Skeletal muscle satellite cell (primary cell): ENCODE data around the gene LOXHD1.

Experiments
- H3K27me3 ChIP-seq: 2 replicates; pipeline ENCODE4 v1.7.0; 2013; ENCODE audit warnings: low read length; ENCODE audit not compliant: control insufficient read depth, insufficient read depth
- H3K36me3 ChIP-seq: 2 replicates; pipeline ENCODE4 v1.7.0; 2013; ENCODE audit warnings: mild to moderate bottlenecking, control low read depth, low read length; ENCODE audit not compliant: insufficient read depth
- H3K4me1 ChIP-seq: 2 replicates; pipeline ENCODE4 v1.7.0; 2013; ENCODE audit warnings: low read length; ENCODE audit not compliant: control insufficient read depth, insufficient read depth
- H3K4me2 ChIP-seq: 2 replicates; pipeline ENCODE4 v1.7.0; 2013; ENCODE audit warnings: mild to moderate bottlenecking, low read length
- H3K4me3 ChIP-seq: 2 replicates; pipeline ENCODE4 v1.7.0; 2013; ENCODE audit warnings: low read length
- H3K9ac ChIP-seq: 2 replicates; pipeline ENCODE4 v1.7.0; 2013; ENCODE audit warnings: mild to moderate bottlenecking, low read depth, low read length, moderate library complexity
- H3K9me3 ChIP-seq: replicated peaks from 2 replicates; pipeline ENCODE4 v1.7.0; 2013; ENCODE audit warnings: mild to moderate bottlenecking, control low read depth, low read length

LOXHD1 gene

GRCh38 chr18:46466234-46467160 is 190.5 kb downstream of the LOXHD1 start:
- peaks cover 7% of the 10 kb centered on the region for H3K27me3 ChIP-seq

DNA sequence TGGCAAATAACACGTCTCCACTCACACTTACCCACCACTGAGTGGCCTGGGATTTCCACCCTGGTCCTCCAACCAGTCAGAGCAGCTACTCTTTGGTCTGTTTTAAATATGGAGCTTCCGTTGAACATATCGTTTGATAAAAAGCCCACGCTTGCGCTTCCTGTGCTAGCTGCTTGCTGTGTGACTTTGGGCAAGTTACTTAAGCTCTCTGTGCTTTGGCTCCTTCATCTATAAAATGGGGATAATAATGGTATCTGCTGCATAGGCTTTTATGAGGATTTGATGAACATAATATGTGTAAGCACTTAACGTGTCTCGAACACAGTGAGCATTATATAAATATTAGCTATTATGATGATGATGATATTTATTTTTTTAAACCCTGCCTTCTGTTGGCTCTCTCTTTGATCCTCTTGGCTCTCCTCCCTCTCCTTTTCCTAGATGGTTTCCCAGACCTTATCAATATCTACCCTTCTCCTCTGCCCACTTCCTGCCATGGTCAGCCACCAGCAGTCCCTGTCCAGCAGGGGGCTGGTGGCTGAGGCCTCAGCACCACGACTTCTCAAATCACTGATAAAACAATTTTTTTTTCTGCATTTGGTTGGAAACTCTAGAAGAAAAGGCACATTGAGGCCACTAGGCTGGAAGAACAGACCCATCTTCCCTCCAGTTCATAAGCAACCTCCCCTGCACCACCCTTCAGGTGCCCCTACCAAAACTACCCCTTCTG is 191.9 kb downstream of the LOXHD1 start:
- Histone ChIP-seq H3K27me3 (peaks cover 7% of the 10 kb centered on the region), H3K36me3 (no peaks in the 10 kb centered on the region)

More at GRCh38 chr18:46466234-46467160, 190.5 kb downstream of the LOXHD1 start:
- Histone ChIP-seq H3K9ac (no peak overlapping the region), H3K4me1 (no peaks in the 10 kb centered on the region), H3K4me3 (no peak overlapping the region), H3K36me3 (no peaks in the 10 kb centered on the region), H3K4me2 (no peak overlapping the region), H3K9me3 (no peaks in the 10 kb centered on the region)

GRCh38 chr18:46462523-46462922 is 194.5 kb downstream of the LOXHD1 start:
- Histone ChIP-seq H3K9me3 (no peaks in the 10 kb centered on the region), H3K4me1 (no peaks in the 10 kb centered on the region), H3K27me3 (peaks cover 4% of the 10 kb centered on the region), H3K9ac (no peak overlapping the region), H3K4me3 (no peak overlapping the region), H3K4me2 (no peak overlapping the region), H3K36me3 (no peaks in the 10 kb centered on the region)

More for the DNA sequence above, 191.9 kb downstream of the LOXHD1 start:
- Histone ChIP-seq H3K4me3 (no peak overlapping the region), H3K9ac (no peak overlapping the region), H3K4me1 (no peaks in the 10 kb centered on the region), H3K9me3 (no peaks in the 10 kb centered on the region), H3K4me2 (no peak overlapping the region)

DNA sequence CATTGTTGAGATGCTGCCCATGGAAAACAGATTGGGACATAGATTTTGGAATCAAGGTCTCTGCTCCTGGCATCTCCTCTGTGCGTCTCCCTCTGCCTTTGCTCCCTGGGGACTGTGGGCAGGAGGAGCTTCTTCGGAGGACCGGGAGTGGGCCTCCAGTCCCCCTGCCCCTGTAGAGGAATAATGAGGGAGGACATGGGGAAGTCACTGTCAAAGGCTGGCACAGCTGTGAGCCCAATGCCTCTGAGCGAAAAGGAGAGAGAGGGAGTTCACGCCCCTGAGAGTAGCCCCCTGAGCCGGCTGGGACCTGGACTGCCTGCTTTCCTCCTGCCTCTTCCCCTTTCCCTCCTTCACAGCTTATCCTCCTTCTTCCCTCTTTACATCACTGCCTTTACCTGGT is 195.0 kb downstream of the LOXHD1 start:
- Histone ChIP-seq H3K4me2 (no peak overlapping the region), H3K4me3 (no peak overlapping the region), H3K4me1 (no peaks in the 10 kb centered on the region), H3K27me3 (peaks cover 4% of the 10 kb centered on the region), H3K9me3 (no peaks in the 10 kb centered on the region), H3K9ac (no peak overlapping the region), H3K36me3 (no peaks in the 10 kb centered on the region)

DNA sequence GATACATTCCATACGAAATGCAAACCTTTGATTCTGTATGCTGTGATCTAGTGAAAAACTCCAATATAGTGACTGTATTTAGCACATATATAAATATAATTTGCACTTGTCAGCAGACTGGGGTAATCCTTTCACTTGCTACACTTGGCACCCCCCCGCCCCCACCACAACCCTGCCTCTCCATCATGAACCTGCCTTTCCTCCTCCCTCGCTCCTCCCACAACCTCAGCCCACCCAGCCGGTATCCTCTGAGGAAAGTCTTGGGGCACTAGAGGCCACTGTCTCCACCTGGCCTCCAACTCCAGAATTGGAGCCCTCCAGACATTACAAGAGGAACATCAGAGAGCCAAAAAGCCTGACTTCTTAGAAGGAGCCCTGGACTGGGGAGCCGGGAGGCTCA is 196.3 kb downstream of the LOXHD1 start:
- Histone ChIP-seq H3K9me3 (no peaks in the 10 kb centered on the region), H3K27me3 (peaks cover 4% of the 10 kb centered on the region), H3K9ac (no peak overlapping the region), H3K36me3 (no peaks in the 10 kb centered on the region), H3K4me2 (no peak overlapping the region), H3K4me1 (no peaks in the 10 kb centered on the region), H3K4me3 (no peak overlapping the region)

DNA sequence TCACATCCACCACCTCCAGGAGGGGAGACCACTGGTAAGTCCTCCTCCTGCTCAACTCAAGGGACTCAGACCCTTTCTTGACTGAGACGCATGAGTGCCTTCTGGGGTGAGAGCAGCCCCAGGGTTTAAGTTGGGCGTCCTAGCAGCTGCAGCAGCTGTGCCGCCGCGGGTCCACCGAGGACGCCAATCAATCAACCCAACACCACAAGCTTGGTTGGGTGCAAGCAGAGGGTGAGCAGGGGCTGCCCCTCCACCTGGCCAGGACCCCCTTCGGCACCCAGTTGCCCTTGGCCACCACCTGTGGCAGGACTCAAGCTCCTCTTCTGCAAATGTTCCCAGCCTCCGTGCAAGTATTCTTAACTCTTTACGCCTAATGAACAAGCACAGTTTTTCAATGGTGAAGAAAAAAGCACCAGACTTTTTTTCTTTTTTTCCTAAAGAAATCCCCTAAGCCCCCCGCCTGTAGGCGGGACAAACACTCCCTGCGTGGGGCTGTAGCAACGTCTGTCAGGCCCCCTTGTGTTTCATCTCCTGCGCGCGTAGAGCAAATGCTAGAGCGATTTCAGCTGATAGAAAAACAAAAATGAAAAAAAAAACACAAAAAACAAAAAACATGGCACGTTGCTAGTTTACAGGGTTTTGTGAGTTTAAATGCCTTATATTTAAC is 197.1 kb downstream of the LOXHD1 start:
- Histone ChIP-seq H3K4me2 (no peak overlapping the region), H3K36me3 (no peaks in the 10 kb centered on the region), H3K9ac (no peak overlapping the region), H3K9me3 (no peaks in the 10 kb centered on the region), H3K4me3 (no peak overlapping the region), H3K4me1 (no peaks in the 10 kb centered on the region), H3K27me3 (no peaks in the 10 kb centered on the region)

DNA sequence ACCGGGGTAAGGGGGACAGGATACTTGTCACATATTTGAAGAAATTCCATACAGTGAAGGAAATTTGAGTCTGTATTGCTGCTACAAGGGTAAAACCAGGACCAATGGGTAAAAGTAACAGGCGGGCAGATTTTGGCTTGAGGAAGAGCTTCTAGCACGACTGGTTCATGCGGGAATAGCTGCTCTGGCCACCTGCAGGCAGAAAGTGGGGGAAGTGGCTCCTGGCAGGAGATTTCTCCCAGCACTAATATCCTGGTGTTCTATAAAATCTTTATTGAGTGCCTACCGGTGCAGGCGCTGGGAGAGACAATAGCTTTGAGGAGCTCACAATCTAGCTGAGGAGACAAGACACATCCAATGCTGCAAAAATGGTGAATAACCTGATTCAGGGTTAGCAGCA is 198.5 kb downstream of the LOXHD1 start:
- no peak overlapping the region for H3K4me3 ChIP-seq
- no peaks in the 10 kb centered on the region for H3K27me3 ChIP-seq
- no peak overlapping the region for H3K4me2 ChIP-seq
- no peaks in the 10 kb centered on the region for H3K4me1 ChIP-seq
- no peak overlapping the region for H3K9ac ChIP-seq
- H3K36me3 ChIP-seq = no peaks in the 10 kb centered on the region
- H3K9me3 ChIP-seq = no peaks in the 10 kb centered on the region

DNA sequence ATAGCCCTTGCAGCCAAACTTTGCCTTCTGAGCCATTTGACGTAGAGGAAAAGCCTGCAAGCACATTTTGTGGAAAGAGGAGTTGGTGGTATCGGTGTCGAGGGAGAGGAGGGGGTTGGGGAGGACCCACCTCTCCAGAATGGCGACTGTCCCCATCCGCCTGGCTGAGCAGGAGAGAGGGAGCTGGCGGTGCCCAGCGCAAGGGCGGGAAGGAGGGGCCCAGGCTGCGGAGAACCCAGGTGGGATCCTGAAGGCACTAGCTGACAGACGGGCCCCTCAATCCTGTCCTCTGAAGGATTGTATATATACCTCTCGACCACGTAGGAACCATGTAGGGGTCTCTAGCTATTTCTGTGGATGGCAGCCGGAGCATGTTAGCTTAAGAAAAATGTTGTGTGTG is 200.3 kb downstream of the LOXHD1 start:
- Histone ChIP-seq H3K4me1 (no peaks in the 10 kb centered on the region), H3K36me3 (no peaks in the 10 kb centered on the region), H3K9ac (no peak overlapping the region), H3K4me3 (no peak overlapping the region), H3K27me3 (no peaks in the 10 kb centered on the region), H3K4me2 (no peak overlapping the region), H3K9me3 (no peaks in the 10 kb centered on the region)

DNA sequence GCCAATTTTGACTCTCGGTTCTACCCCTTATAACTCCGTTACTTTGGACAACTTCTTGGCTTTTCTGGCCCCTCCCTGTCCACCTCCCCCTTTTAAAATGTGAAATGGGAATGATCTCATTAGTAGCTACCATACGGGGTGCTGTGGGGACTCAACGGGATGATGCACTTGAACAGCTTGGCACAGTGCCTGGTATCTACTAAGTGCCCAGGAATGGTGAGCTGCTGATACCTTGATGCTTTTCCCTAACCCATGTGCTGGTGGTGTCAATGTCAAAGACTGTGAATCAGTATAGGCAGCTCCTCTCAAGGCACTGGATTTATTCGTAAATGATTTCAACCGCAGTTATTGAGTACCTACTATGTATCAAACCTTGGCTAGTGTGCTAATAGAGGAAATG is 204.2 kb downstream of the LOXHD1 start:
- H3K4me3 ChIP-seq = no peak overlapping the region
- no peaks in the 10 kb centered on the region for H3K36me3 ChIP-seq
- no peak overlapping the region for H3K4me2 ChIP-seq
- H3K9ac ChIP-seq = no peak overlapping the region
- H3K4me1 ChIP-seq = no peaks in the 10 kb centered on the region
- no peaks in the 10 kb centered on the region for H3K9me3 ChIP-seq
- H3K27me3 ChIP-seq = no peaks in the 10 kb centered on the region

DNA sequence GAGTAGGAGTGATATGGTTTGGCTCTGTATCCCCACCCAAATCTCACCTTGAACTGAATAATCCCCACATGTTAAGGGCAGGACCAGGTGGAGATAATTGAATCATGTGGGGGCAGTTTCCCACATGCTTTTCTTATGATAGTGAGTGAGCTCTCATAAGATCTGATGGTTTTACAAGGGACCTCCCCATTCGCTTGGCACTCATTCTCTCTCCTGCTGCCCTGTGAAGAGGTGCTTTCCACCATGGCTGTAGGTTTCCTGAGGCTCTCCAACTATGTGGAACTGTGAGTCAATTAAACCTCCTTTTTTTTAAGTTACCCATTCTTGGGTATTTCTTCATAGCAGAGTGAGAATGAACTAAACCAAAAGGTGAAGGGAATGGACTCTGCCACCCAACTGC is 207.5 kb downstream of the LOXHD1 start:
- Histone ChIP-seq H3K27me3 (no peaks in the 10 kb centered on the region), H3K9me3 (no peaks in the 10 kb centered on the region), H3K4me3 (no peak overlapping the region), H3K36me3 (no peaks in the 10 kb centered on the region), H3K4me1 (no peaks in the 10 kb centered on the region), H3K9ac (no peak overlapping the region), H3K4me2 (no peak overlapping the region)

GRCh38 chr18:46449033-46449432 is 208.0 kb downstream of the LOXHD1 start:
- no peak overlapping the region for H3K4me2 ChIP-seq
- no peaks in the 10 kb centered on the region for H3K27me3 ChIP-seq
- no peaks in the 10 kb centered on the region for H3K36me3 ChIP-seq
- no peak overlapping the region for H3K9ac ChIP-seq
- no peaks in the 10 kb centered on the region for H3K9me3 ChIP-seq
- H3K4me3 ChIP-seq = no peak overlapping the region
- no peaks in the 10 kb centered on the region for H3K4me1 ChIP-seq
